Muscle of leg (tissue), 11 donors: ENCODE data around the gene EXD2. TPM values are rescaled to one million over a fixed set of nuclear protein-coding genes. Genes with fewer than 3 reads are reported as not detected.

Source experiments
- DNase-seq: peaks from one replicate; pipeline ENCODE4 v3.0.0; 2013
- H3K27ac ChIP-seq: one replicate; pipeline ENCODE4 v1.5.1; 2013; ENCODE audit warnings: mild to moderate bottlenecking, low read length, control low read depth
- H3K27me3 ChIP-seq: one replicate; pipeline ENCODE4 v1.6.1; 2013; ENCODE audit warnings: low read length; ENCODE audit not compliant: control insufficient read depth, insufficient read depth
- H3K36me3 ChIP-seq: one replicate; pipeline ENCODE4 v1.6.1; 2013; ENCODE audit warnings: low read length; ENCODE audit not compliant: control insufficient read depth, insufficient read depth
- H3K4me1 ChIP-seq: one replicate; pipeline ENCODE4 v1.6.1; 2013; ENCODE audit warnings: low read length; ENCODE audit not compliant: control insufficient read depth, insufficient read depth
- H3K4me3 ChIP-seq: one replicate; pipeline ENCODE4 v1.5.1; 2013; ENCODE audit warnings: low read length, control low read depth
- H3K9me3 ChIP-seq: replicated peaks from 2 replicates; pipeline ENCODE4 v1.6.1; 2013; ENCODE audit warnings: low read depth, low read length; ENCODE audit not compliant: control insufficient read depth
- WGBS: methylation state at CpG from one replicate; pipeline ENCODE4 v1.1.5; 2013; ENCODE audit warnings: missing lambda C conversion rate; ENCODE audit not compliant: insufficient coverage; 5-methylcytosine and 5-hydroxymethylcytosine counted together
- polyA plus RNA-seq, 8 donors: library from polyadenylated mRNA; unstranded; fragments of 120-200 nt; gene quantifications; one replicate each; pipeline versions ENCODE4 v1.2.1 to v1.2.3, GENCODE V29; 2013; ENCODE audit warnings: inconsistent platforms in 1 of 8, low replicate concordance in 1 of 8; ENCODE audit not compliant: insufficient read length in 8 of 8, insufficient read depth in 1 of 8
- total RNA-seq: library from RNA; stranded (reverse); fragments of 120-200 nt; gene quantifications from one replicate; pipeline ENCODE4 v1.2.4, GENCODE V29; 2013

The EXD2 gene
- total and polyA plus RNA-seq, 9 donors = 13.1 to 17.2 (median 15.3) TPM

DNA sequence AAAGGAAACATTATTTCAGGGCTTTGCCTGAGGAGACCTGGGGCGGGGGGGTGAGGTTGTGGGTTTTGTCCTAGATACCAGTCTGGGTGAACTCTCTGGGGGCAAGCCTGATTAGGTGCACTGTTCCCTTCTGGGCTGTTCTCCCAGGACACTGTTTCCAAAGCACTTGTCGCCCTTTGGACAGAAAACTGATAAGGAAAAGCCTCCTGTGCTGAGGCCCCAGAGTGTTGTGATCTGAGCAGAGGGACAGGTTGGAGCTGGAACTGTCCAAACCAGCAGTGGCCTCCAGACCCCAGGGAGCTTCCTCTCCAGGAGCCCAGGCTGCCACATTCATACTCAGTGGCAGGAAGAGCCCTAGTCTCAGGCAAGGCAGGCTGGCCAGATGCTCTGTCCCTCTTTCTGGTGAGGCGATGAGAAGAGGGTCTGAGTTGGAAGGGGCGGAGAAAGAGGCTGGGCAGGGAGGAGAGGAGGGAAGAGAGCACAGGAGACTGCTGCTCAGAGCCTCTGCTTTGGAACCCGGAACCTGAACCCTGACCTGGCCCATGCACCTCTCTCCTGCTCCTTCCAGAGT lies 70.5 kb downstream of the EXD2 start:
- peak; percentile 56 for DNase-seq
- H3K27ac ChIP-seq = no peak overlapping the region

DNA sequence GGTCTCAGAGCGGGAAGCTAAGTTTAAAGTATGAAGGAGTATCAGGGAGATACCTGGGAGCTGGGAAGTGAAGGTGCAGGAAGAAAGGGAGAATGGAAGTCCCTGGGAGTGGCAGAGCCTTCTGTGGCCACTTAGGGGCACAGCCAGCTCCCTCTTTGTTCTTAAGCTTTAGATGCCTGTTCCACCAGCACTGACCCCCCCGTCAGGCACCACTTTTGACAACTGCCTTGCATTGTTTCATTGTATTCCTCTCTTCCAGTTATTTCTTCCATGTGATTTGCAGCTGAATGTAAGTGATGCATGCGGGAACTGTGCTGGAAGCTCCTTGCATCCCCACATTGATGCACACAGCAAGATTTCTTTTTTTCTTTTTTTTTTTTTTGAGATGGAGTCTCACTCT lies 71.2 kb downstream of the EXD2 start:
- Histone ChIP-seq H3K36me3 (no peaks in the 10 kb centered on the region), H3K27me3 (peaks cover 44% of the 10 kb centered on the region), H3K9me3 (no peaks in the 10 kb centered on the region), H3K4me1 (peaks cover 27% of the 10 kb centered on the region), H3K4me3 (no peak overlapping the region), H3K27ac (no peak overlapping the region)
- no CpG with 5 or more reads among the region's 3 CpGs for WGBS
- DNase-seq = no peak

More for the DNA sequence above, 70.5 kb downstream of the EXD2 start:
- H3K9me3 ChIP-seq = no peaks in the 10 kb centered on the region
- H3K4me1 ChIP-seq = peaks cover 27% of the 10 kb centered on the region
- WGBS = 31% methylated on average over 2 of the region's 5 CpGs
- no peak overlapping the region for H3K4me3 ChIP-seq
- no peaks in the 10 kb centered on the region for H3K36me3 ChIP-seq
- H3K27me3 ChIP-seq = peaks cover 45% of the 10 kb centered on the region

DNA sequence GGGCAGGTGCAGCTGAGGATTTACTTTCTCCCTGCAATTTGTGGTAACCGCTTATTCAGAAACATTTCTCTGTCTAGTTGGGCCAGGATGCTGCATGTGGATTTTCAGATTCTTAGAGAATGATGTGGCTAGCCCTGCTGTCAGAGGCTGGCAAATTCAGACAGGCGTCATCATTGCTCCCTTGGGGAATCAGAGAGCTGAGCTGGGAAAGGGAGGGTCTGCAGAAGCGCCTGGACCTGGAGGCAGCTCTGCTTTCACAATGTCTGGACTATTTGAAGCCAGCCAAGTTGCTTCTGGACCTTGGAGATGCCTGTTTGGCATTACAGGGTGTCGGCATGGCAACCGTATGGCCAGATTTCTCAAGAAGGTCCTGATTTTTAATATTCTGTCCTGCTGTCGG lies 72.1 kb downstream of the EXD2 start:
- peak overlapping the region; percentile 31 for H3K27ac ChIP-seq
- H3K9me3 ChIP-seq = no peaks in the 10 kb centered on the region
- DNase-seq = peak; percentile 82
- peaks cover 27% of the 10 kb centered on the region for H3K4me1 ChIP-seq
- no peak overlapping the region for H3K4me3 ChIP-seq
- H3K36me3 ChIP-seq = no peaks in the 10 kb centered on the region
- WGBS = 60% methylated on average over 5 of the region's 6 CpGs
- H3K27me3 ChIP-seq = peaks cover 37% of the 10 kb centered on the region

- DNase-seq = peak; percentile 26
- no peaks in the 10 kb centered on the region for H3K9me3 ChIP-seq
- 74% methylated on average over 4 of the region's 8 CpGs for WGBS
- peaks cover 27% of the 10 kb centered on the region for H3K4me1 ChIP-seq
- no peak overlapping the region for H3K4me3 ChIP-seq
- H3K27me3 ChIP-seq = peaks cover 33% of the 10 kb centered on the region
- no peaks in the 10 kb centered on the region for H3K36me3 ChIP-seq
- H3K27ac ChIP-seq = peak overlapping the region; percentile 31
Measured at GRCh38 chr14:69263771-69264170, 72.5 kb downstream of the EXD2 start.

DNA sequence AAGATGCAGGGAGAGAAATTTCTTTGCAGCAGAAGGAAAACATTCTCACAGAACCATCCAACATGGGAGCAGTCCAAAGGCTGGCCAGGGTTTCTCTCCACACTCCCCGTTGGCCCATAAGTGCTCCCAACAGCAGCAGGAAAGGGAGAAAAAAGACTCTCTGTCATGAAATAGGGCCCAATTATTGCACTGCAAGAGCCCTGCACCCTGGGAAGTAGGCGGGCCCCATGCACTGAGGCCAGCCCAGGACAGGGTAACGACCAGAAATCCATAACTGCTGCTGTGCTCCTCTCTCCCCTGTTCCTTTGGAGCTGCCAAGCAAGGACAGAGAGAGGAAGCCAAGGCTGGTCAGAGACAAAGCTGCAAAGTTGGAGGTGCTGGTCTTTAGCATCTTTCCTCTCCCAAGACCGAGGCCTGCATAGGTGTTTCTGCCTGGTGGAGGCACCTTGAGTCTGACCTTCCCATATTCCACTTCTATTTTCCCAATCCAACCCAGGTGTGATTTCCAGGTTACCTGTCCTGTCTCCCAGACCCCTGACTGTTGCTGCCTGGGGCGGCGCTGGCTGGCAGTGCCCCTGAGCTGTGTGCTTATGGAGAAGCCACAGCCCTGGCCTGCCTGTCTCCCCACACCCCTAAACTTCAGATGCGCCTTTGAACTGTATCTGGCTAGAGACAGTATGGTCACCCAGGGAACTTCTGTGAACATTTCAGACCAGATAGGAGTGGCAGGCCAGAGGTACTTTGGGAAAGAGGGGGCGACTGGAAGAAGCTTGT lies 75.5 kb downstream of the EXD2 start:
- WGBS = 77% methylated on average over 8 of the region's 8 CpGs
- Histone ChIP-seq H3K27me3 (peaks cover 12% of the 10 kb centered on the region), H3K9me3 (no peaks in the 10 kb centered on the region), H3K27ac (no peak overlapping the region), H3K36me3 (no peaks in the 10 kb centered on the region), H3K4me3 (no peak overlapping the region), H3K4me1 (peaks cover 12% of the 10 kb centered on the region)
- DNase-seq = no peak

- H3K4me1 ChIP-seq = peaks cover 8% of the 10 kb centered on the region
- no peak overlapping the region for H3K27ac ChIP-seq
- no peak for DNase-seq
- WGBS = 80% methylated on average over 1 of the region's 4 CpGs
- no peak overlapping the region for H3K4me3 ChIP-seq
- no peaks in the 10 kb centered on the region for H3K36me3 ChIP-seq
- peaks cover 7% of the 10 kb centered on the region for H3K27me3 ChIP-seq
- H3K9me3 ChIP-seq = no peaks in the 10 kb centered on the region
Measured at GRCh38 chr14:69267492-69267891, 76.2 kb downstream of the EXD2 start.

DNA sequence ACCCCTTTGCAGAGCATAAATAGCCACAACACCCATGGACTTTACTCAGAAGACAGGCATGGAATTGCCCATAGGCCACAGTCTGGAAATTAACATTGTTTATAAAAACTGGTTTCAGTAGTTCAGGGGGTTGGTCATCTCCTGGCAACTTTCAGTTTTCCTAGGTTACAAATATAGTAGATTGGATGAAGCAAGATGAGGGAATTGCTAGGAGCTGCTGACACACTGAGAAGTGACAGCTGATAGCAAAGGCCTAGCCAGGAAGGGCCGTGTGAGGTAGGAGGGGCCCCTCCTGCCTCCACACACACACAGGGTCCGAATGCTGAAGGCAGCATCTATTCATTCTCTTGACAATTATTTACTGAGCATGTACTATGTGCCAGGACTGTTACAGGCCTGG lies 76.9 kb downstream of the EXD2 start:
- H3K4me1 ChIP-seq = peaks cover 7% of the 10 kb centered on the region
- H3K36me3 ChIP-seq = no peaks in the 10 kb centered on the region
- H3K9me3 ChIP-seq = no peaks in the 10 kb centered on the region
- H3K4me3 ChIP-seq = no peak overlapping the region
- WGBS = no CpG with 5 or more reads among the region's 2 CpGs
- DNase-seq = no peak
- H3K27me3 ChIP-seq = peaks cover 7% of the 10 kb centered on the region
- H3K27ac ChIP-seq = no peak overlapping the region

DNA sequence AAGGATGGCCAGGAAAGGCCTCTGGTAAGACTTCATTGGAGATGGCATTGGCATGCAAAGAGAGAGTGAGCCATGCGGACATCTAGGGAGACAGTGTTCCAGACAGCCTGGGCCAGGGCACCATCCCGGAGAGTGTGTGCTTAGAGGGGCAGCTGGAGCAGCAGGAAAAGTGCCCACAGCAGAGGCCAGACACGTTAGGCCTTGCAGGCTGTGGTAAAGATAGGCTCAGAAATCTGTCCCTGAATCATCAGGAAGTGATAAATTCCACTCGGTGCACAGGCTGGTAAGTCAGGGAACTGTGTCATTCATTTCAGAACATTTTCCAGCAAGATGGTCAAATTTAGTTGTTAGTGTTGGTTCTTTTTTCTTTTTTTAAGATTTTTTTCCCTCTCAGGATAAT lies 77.5 kb downstream of the EXD2 start:
- Histone ChIP-seq H3K9me3 (no peaks in the 10 kb centered on the region), H3K27me3 (peaks cover 7% of the 10 kb centered on the region), H3K36me3 (no peaks in the 10 kb centered on the region), H3K4me1 (peaks cover 2% of the 10 kb centered on the region), H3K4me3 (no peak overlapping the region), H3K27ac (no peak overlapping the region)
- 68% methylated on average over 3 of the region's 4 CpGs for WGBS
- no peak for DNase-seq

DNA sequence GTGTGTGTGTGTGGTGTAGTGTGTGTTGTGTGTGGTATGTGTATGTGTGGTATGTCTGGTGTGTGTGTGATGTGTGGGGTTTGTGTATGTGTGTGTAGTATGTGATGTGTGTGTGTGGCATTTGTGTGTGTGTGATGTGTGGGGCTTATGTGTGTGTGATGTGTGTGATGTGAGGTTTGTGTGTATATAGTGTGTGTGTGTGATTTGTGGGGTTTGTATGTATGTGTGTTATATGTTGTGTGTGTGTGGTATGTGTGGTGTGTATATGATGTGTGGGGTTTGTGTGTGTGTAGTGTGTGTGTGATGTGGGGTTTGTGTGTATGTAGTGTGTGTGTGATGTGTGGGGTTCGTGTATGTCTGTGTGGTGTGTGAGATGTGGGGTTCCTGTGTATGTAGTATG lies 78.1 kb downstream of the EXD2 start:
- no peak overlapping the region for H3K27ac ChIP-seq
- DNase-seq = no peak
- peaks cover 2% of the 10 kb centered on the region for H3K4me1 ChIP-seq
- no peaks in the 10 kb centered on the region for H3K9me3 ChIP-seq
- no peaks in the 10 kb centered on the region for H3K36me3 ChIP-seq
- no peak overlapping the region for H3K4me3 ChIP-seq
- peaks cover 7% of the 10 kb centered on the region for H3K27me3 ChIP-seq
- WGBS = 100% methylated on average over 1 of the region's 1 CpG

- Histone ChIP-seq H3K27me3 (peaks cover 4% of the 10 kb centered on the region), H3K36me3 (no peaks in the 10 kb centered on the region), H3K9me3 (no peaks in the 10 kb centered on the region), H3K4me1 (peaks cover 2% of the 10 kb centered on the region), H3K4me3 (no peak overlapping the region), H3K27ac (no peak overlapping the region)
- DNase-seq = no peak
- 67% methylated on average over 1 of the region's 10 CpGs for WGBS
Measured at GRCh38 chr14:69270097-69270496, 78.8 kb downstream of the EXD2 start.
